WERI-Rb-1 (cell line): ENCODE measurements around the gene TRAM2.

ENCODE experiments used
- DNase-seq: peaks from one replicate; pipeline ENCODE4 v3.0.0-alpha.2; 2020
- H3K27ac ChIP-seq: fragments of 250-450 bp; sonication (Bioruptor Pico); 2 replicates; pipeline ENCODE4 v1.5.1; 2020; ENCODE audit warnings: mild to moderate bottlenecking, moderate library complexity
- H3K27me3 ChIP-seq: fragments of 250-450 bp; sonication (Bioruptor Pico); 2 replicates; pipeline ENCODE4 v1.5.1; 2021; ENCODE audit warnings: mild to moderate bottlenecking, low read depth, moderate library complexity; ENCODE audit not compliant: insufficient read depth, severe bottlenecking
- H3K36me3 ChIP-seq: fragments of 250-450 bp; sonication (Bioruptor Pico); 2 replicates; pipeline ENCODE4 v1.5.1; 2020; ENCODE audit warnings: mild to moderate bottlenecking, moderate library complexity
- H3K4me3 ChIP-seq: 2 replicates; pipeline ENCODE4 v1.5.1; 2011; ENCODE audit warnings: low read depth, mild to moderate bottlenecking, control low read depth, low read length
- H3K9me3 ChIP-seq: fragments of 250-450 bp; sonication (Bioruptor Pico); 2 replicates; pipeline ENCODE4 v1.5.1; 2021; ENCODE audit warnings: mild to moderate bottlenecking, moderate library complexity; ENCODE audit not compliant: severe bottlenecking
- CTCF ChIP-seq: IDR thresholded peaks from 2 replicates; pipeline ENCODE4 v1.5.1; 2011; ENCODE audit warnings: low read depth, mild to moderate bottlenecking, control low read depth, inconsistent platforms, low read length

TRAM2 gene

GRCh38 chr6:52577022-52577777, at the start of gene TRAM2:
Gene TRAM2 (minus strand): TSS chr6:52577060. CDS start chr6:52576915, 145 bp downstream.
- H3K9me3 ChIP-seq: peaks cover 5% of the 10 kb centered on the region
- DNase-seq: peak; percentile 94
- H3K27me3 ChIP-seq: no peaks in the 10 kb centered on the region
- TF ChIP-seq CTCF: 0 out of 2 replicates have a peak, but pooled peaks have one; percentile 4
- H3K36me3 ChIP-seq: peaks cover 10% of the 10 kb centered on the region
- H3K4me3 ChIP-seq: peak within 1 kb of the TSS; percentile 64
- H3K27ac ChIP-seq: peak within 1 kb of the TSS; percentile 96

- TF ChIP-seq CTCF: no peak
Measured at GRCh38 chr6:52622810-52623209, 46.0 kb upstream of the TRAM2 start.

GRCh38 chr6:52621631-52622030, 44.8 kb upstream of the TRAM2 start:
- H3K9me3 ChIP-seq: no peaks in the 10 kb centered on the region
- no peak for DNase-seq
- TF ChIP-seq CTCF: no peak

More at GRCh38 chr6:52622810-52623209, 46.0 kb upstream of the TRAM2 start:
- Histone ChIP-seq H3K4me3 (no peak overlapping the region), H3K9me3 (no peaks in the 10 kb centered on the region), H3K36me3 (no peaks in the 10 kb centered on the region), H3K27ac (no peak overlapping the region), H3K27me3 (no peaks in the 10 kb centered on the region)
- DNase-seq: no peak

GRCh38 chr6:52620906-52621190, 44.0 kb upstream of the TRAM2 start:
- H3K4me3 ChIP-seq: no peak overlapping the region
- H3K36me3 ChIP-seq: no peaks in the 10 kb centered on the region
- no peak for DNase-seq
- H3K9me3 ChIP-seq: no peaks in the 10 kb centered on the region
- H3K27me3 ChIP-seq: no peaks in the 10 kb centered on the region
- TF ChIP-seq CTCF: no peak
- no peak overlapping the region for H3K27ac ChIP-seq

More at GRCh38 chr6:52621631-52622030, 44.8 kb upstream of the TRAM2 start:
- Histone ChIP-seq H3K27ac (no peak overlapping the region), H3K4me3 (no peak overlapping the region), H3K27me3 (no peaks in the 10 kb centered on the region), H3K36me3 (no peaks in the 10 kb centered on the region)

- no peak overlapping the region for H3K4me3 ChIP-seq
- no peaks in the 10 kb centered on the region for H3K36me3 ChIP-seq
- no peak for DNase-seq
- no peaks in the 10 kb centered on the region for H3K27me3 ChIP-seq
- H3K9me3 ChIP-seq: no peaks in the 10 kb centered on the region
- TF ChIP-seq CTCF: no peak
- no peak overlapping the region for H3K27ac ChIP-seq
Measured at GRCh38 chr6:52620055-52620905, 43.4 kb upstream of the TRAM2 start.
